ENCODE measurements around the gene SLC35D1. TPM values are rescaled to one million over a fixed set of nuclear protein-coding genes. Genes with fewer than 3 reads are reported as not detected.

SLC35D1 gene
- total RNA-seq, 1 donor from 2014 or later, result 15.5 TPM

- no peaks in the 10 kb centered on the region for H3K4me1 Mint-ChIP-seq
- H3K27me3 Mint-ChIP-seq (ENCODE audit: low read depth), result no peaks in the 10 kb centered on the region
- TF ChIP-seq CTCF (IDR thresholded peaks at IDR 0.05; ENCODE audit: unreplicated experiment), result no peak
- DNase-seq (ENCODE audit: low spot score in 2 of 2, unreplicated experiment in 2 of 2), result no peak
- H3K27ac Mint-ChIP-seq, result no peak overlapping the region
- H3K36me3 Mint-ChIP-seq, result no peaks in the 10 kb centered on the region
- H3K9me3 Mint-ChIP-seq, result no peaks in the 10 kb centered on the region
- no peak overlapping the region for H3K4me3 Mint-ChIP-seq
Observed at GRCh38 chr1:67089685-67090208, 35.8 kb upstream of the SLC35D1 start.

- no peak for DNase-seq (ENCODE audit: low spot score in 2 of 2, unreplicated experiment in 2 of 2)
- H3K27me3 Mint-ChIP-seq (ENCODE audit: low read depth), result no peaks in the 10 kb centered on the region
- no peaks in the 10 kb centered on the region for H3K4me1 Mint-ChIP-seq
- H3K36me3 Mint-ChIP-seq, result no peaks in the 10 kb centered on the region
- no peak overlapping the region for H3K27ac Mint-ChIP-seq
- H3K4me3 Mint-ChIP-seq, result no peak overlapping the region
- no peak for TF ChIP-seq CTCF (IDR thresholded peaks at IDR 0.05; ENCODE audit: unreplicated experiment)
- H3K9me3 Mint-ChIP-seq, result no peaks in the 10 kb centered on the region
Observed at GRCh38 chr1:67088440-67088839, 34.5 kb upstream of the SLC35D1 start.

- no peaks in the 10 kb centered on the region for H3K27me3 Mint-ChIP-seq (ENCODE audit: low read depth)
- no peak overlapping the region for H3K27ac Mint-ChIP-seq
- H3K4me3 Mint-ChIP-seq, result no peak overlapping the region
- H3K36me3 Mint-ChIP-seq, result no peaks in the 10 kb centered on the region
- H3K4me1 Mint-ChIP-seq, result no peaks in the 10 kb centered on the region
- no peak for TF ChIP-seq CTCF (IDR thresholded peaks at IDR 0.05; ENCODE audit: unreplicated experiment)
- DNase-seq (ENCODE audit: low spot score in 2 of 2, unreplicated experiment in 2 of 2), result no peak
- no peaks in the 10 kb centered on the region for H3K9me3 Mint-ChIP-seq
Observed at GRCh38 chr1:67085326-67085725, 31.4 kb upstream of the SLC35D1 start.

GRCh38 chr1:67084765-67085318 is 30.9 kb upstream of the SLC35D1 start:
- Mint-ChIP-seq H3K4me3 (no peak overlapping the region), H3K27ac (no peak overlapping the region), H3K27me3 (ENCODE audit: low read depth) (no peaks in the 10 kb centered on the region), H3K9me3 (no peaks in the 10 kb centered on the region), H3K4me1 (no peaks in the 10 kb centered on the region), H3K36me3 (no peaks in the 10 kb centered on the region)
- no peak for DNase-seq (ENCODE audit: low spot score in 2 of 2, unreplicated experiment in 2 of 2)
- TF ChIP-seq CTCF (IDR thresholded peaks at IDR 0.05; ENCODE audit: unreplicated experiment), result no peak

GRCh38 chr1:67078291-67078690 is 24.3 kb upstream of the SLC35D1 start:
- peaks cover 4% of the 10 kb centered on the region for H3K9me3 Mint-ChIP-seq

More at GRCh38 chr1:67078291-67078690, 24.3 kb upstream of the SLC35D1 start:
- no peak for DNase-seq (ENCODE audit: low spot score in 2 of 2, unreplicated experiment in 2 of 2)
- no peak for TF ChIP-seq CTCF (IDR thresholded peaks at IDR 0.05; ENCODE audit: unreplicated experiment)
- Mint-ChIP-seq H3K36me3 (no peaks in the 10 kb centered on the region), H3K4me3 (no peak overlapping the region), H3K27ac (no peak overlapping the region), H3K27me3 (ENCODE audit: low read depth) (peaks cover under 1% of the 10 kb centered on the region), H3K4me1 (no peaks in the 10 kb centered on the region)

Data from mesothelial cell of epicardium (in vitro differentiated cells).